HG02981 (cell line): ENCODE data around the gene MLC1.

Experiments used
- ATAC-seq: cut with Tn5 transposase; IDR thresholded peaks from one replicate; pipeline ENCODE4 v1.9.1; 2021; ENCODE audit warnings: mild to moderate bottlenecking, moderate library complexity; ENCODE audit not compliant: unreplicated experiment

The MLC1 gene

GRCh38 chr22:50078761-50079160 is 6.5 kb downstream of the MLC1 start:
- ATAC-seq, result no peak

DNA sequence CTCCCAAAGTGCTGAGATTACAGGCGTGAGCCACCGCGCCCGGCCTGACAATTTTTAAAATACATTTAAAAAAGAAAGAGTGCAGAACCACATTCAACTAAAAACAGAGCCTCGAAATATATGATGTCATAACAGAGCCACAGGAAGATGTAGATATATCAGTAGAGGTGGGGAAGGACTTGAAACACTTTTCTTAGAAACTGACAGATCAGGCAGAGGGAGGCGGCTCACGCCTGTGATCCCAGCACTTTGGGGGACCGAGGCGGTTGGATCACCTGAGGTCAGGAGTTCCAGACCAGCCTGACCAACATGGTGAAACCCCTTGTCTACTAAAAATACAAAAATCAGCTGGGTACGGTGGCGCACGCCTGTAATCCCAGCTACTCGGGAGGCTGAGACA is 7.0 kb downstream of the MLC1 start:
- ATAC-seq, result no peak

DNA sequence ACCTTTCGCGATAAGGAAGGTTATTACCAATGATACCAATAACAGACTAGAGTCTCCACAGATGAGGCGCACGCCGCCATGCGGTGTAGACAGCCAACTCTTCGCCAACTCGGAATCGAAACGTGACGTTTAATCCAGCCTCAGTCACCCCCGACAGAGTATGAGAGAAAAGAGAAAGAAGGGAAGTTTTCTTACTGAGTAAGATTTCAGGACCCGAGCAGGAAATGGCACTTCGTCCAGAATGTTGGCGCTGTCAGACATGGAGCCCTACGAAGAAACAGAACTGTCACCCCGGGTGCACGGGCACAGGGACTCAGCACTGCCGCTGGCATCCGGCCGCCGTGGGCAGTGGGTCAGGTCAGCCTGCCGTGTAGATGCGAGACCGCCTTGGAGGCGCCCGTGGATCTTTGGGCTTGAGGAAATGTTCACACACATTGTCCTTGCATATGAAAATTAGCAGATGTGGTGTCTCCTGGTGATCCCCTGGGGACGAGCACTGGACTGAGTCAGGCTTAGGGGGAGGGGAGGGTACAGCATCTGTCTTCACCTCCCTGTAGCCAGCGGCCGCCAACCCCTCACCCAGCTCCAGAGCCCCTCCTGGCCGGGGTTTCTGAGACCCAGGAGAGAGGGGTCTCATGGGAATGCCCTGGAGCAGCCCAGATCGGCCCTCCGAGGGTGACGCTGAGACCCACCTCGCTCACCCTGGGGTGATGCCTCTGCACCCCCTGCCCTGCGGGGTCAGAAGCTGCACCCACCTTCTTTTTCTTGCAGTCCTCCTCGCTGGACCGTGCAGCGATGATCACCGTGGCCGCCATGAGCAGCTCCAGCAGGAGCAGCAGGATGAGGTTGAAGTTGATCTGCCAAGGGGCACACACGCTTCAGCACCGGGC is 8.3 kb downstream of the MLC1 start:
- ATAC-seq, result no peak

DNA sequence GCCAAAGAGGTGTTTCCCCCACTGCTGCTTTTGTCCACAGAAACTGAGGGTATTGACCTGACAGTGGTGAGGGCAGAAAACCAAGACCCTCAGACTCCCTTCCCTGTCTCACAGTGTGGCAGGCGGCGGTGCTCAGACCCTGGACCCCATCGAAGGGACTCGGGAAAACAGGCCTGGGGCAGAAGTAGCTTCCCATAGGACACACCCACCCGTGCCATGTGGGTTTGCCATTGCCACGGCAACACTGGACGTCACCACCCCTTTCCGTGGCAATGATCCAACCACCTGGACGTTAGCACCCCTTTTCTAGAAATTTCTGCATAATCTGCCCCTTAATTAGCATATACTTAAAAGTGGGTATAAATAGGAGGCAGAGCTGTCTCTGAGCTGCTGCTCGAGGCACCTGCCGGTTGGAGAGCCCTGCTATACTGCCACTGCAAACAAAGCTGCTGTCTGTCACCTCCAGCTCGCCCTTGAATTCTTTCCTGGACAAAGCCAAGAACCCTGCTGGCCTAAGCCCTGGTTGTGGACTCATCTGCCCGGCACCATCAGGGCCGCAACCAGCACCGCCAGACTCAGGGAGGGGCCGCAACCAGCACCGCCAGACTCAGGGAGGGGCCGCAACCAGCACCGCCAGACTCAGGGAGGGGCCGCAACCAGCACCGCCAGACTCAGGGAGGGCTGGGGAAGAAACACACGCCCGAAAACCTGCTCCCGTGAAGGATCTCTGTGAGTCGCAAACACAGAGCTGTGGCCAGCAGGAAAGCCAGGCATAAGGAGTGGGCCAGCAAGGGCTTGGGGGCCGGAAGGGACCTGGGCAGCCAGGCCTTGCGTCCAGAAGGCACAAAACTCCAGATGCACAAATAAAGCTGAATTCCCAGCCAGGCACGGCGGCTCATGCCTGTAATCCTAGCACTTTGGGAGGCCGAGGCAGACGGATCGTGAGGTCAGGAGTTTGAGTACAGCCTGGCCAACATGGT is 10.4 kb downstream of the MLC1 start:
- no peak for ATAC-seq

DNA sequence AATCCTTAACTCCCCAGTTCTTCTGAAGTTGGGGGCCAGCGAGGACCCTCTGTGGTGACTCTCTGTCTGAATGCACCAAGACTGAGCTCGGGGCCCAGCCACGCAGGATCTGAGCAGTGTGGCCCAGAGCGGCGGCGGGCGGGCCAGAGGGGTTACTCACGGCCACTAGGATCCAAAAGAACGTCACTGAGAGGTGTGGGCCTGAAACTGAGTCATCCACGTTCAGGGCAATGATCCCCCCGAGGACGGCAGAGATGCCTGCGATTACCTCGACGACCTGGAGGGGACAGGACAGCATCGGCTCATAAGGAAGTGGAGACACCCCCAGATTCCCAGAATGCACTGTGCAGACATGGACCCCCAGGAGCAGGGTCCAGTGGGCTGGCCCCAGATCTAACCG is 11.2 kb downstream of the MLC1 start:
- no peak for ATAC-seq

DNA sequence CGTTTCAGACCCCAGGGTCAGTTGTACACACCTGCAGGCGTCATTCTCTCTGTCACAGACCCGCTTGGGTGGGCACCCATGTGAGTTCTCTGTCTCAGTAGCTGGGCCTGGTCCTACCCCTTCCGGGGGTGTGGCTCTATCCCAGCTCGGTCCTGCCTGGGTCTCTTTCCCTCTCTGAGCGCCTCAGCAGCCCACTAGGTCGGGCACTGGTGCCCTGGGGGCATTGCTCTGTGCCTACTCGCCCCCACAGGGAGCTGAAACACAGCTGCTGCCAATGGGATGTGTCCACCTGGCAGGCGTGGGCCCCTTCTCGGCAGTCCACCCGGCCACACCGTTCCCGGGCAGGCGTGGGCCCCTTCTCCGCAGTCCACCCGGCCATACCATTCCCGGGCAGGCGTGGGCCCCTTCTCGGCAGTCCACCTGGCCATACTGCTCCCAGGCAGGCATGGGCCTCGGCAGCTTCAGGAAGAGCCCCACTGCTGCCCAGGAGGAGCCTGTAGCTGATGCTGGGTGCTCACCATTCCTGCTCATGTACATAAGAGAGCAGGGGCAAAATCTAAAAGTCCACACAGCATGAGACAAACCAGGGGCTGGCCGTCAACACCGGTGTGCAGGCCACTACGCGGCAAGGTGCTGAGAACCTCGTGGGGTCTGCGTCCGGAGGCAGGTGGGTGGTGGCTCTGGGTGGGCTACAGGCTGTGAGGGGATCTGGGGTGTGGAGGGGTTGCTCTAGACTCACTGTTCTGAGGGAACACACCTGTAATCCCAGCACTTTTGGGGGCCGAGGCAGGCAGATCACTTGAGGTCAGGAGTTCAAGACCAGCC is 12.3 kb downstream of the MLC1 start:
- no peak for ATAC-seq

DNA sequence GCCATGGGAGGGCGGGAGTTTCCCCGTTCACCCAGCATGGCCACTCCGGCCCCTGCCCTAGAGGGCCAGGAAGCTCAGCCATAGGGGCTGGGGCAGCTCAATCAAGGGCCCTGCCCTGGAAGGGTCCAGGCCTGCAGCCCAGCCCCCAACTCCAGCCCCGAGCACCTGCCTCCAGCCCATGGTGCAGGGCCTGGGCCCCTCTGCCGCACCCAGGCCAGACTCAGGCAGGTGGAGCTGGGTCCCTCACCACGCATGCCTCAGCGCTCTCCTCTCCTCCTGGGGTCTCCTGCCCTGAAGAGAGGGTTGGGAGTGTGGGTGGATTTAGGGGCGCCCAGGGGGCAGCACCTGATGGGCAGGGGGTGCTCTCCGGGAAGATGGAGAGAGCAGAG is 13.1 kb downstream of the MLC1 start:
- ATAC-seq, result no peak

DNA sequence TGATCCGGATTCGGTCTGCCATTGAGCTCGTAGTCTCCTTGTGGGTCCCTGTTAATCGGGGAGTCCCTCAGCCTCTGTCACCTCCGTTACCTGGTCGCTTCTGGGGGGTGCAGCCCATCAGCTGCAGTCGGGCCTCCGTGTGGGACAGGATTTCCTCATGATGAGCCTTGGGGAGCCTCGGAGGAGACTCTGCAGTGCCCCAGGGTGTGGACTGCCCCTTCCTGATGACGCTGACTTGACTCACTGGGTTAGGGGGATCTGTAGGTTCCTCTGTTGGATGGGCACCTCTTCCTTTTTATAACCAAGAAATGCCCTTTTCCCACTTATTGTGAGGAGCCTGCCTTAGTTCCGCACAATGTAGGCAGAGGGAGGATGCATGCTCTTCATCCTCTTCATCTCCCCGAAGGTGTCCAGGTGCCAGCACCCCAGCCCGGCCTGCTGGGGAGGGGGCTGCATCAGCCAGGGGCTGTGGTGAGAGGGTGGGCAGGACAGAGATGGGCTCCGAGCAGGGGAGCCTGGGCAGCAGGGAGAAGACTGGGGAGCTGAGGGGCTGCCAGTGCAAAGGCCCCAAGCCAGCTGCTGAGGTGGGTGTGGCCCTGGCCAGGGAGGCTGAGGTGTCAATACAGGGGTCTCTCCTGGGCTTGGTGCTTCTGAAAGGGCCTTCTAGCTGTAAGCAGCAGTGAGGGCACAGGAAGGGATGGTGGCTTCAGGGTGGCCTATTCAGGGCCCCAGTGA is 13.6 kb downstream of the MLC1 start:
- ATAC-seq, result no peak

- no peak for ATAC-seq
Measured at GRCh38 chr22:50070366-50070765, 14.9 kb downstream of the MLC1 start.

GRCh38 chr22:50068096-50068495 is 17.1 kb downstream of the MLC1 start:
- no peak for ATAC-seq

- ATAC-seq, result no peak
Measured at GRCh38 chr22:50067244-50067643, 18.0 kb downstream of the MLC1 start.

- ATAC-seq, result no peak
Measured at GRCh38 chr22:50064453-50064852, 20.8 kb downstream of the MLC1 start.

- ATAC-seq, result no peak
Measured at GRCh38 chr22:50063589-50064393, 21.4 kb downstream of the MLC1 start.

DNA sequence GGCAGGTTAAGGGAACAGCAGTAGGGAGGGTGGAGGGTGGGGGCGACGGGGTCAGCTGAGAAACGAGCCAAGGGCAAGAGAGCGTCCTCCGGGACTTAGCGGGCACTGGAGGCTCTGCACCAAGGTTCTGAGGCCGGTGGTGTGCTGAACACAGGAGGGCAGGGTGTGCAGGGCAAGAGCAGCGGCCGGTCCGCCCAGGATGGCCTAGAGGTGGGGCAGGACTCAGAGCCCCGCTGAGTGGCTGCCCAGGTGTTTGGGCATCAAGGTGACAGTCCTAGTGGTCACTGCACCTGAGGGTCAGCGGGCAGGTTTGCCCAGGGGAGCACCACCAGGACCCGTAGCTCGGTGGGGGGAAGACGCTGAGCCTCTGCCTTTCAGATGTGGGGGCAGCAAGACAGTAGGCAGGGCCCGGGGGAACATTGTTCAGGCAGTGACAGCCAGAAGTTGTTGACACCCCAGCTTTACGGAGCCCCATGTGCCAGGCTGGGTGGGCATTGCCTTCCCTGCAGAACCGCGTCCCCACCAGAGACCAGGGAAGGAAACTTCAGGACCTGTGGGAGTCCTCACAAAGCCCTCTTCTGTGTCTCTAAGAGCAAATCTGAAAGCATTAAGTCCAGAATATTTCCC is 22.6 kb downstream of the MLC1 start:
- ATAC-seq, result no peak

- no peak for ATAC-seq
Measured at GRCh38 chr22:50061824-50062355, 23.3 kb downstream of the MLC1 start.

DNA sequence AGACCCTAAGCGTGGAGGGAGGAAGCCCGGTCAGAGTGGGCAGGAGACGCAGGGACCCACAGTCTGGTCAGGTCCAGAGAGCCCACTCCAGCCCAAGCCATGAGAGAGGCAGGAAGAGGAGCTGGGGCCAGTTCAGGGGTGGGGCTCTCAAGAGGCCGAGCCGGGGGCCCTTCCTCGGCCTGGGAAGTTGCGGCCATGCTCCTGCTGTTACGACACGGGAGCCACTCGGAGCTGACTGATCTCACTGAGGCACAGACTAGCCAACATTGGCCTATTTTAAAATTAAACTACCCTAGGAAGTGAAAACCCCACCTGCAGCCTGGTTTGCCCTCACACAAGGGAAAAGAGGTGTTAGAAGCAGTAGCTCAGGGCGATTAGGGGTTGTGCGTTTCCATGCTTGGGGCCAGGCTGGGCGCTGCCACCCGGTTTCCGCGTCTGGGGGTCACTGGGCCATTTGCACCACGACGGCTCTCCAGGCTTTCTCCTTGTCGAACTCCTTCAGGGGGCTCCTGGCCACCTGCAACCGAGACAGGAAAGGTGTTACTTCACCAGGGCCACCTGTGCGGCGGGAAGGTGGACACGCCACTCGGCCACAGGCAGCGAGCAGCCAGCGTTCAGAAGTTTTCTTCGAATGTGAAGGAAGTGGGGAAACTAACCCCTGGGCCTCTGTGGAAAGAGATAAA is 23.9 kb downstream of the MLC1 start:
- no peak for ATAC-seq

DNA sequence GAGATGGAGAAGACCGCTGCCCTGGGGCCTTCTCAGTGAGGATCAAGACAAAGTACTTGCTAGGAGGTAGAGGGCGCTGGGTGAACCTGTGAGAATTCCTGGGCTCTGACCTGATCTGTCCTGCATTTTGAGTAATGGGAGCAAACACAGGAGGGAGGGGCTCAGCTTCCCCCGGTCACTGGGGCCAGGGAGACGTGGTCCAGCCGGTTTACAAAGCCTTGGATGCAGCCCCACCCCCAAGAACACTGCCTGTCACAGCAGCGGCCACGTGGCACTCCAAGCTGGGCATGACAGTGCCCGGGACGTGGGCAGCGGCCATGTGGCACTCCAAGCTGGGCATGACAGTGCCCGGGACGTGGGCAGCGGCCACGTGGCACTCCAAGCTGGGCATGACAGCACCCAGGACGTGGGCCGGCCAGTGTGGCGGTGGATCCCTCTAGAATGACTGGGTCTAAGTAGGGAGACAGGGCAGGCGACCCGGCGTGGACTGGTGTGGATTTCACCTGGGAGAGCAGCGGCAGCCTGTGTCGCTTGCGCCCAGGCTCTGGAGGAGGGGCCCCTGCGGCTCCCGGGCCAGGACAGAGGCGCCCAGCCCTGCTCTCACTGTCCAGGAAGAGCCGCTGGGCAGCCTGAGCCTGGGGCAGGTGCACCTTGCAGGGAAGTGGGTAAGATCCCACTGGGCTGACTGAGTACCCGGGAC is 24.6 kb downstream of the MLC1 start:
- ATAC-seq, result no peak

- no peak for ATAC-seq
Measured at GRCh38 chr22:50059881-50060262, 25.4 kb downstream of the MLC1 start.
